Liver (tissue), 9 donors: Measurements from ENCODE around the gene RASGRP4. TPM values are rescaled to one million over a fixed set of nuclear protein-coding genes. Genes with fewer than 3 reads are reported as not detected.

Experiments used
- DNase-seq: peaks from one replicate; pipeline ENCODE4 v3.0.0-alpha.2; 2017; ENCODE audit warnings: low spot score
- H3K27ac ChIP-seq, 2 donors: one replicate each; pipeline ENCODE4 v1.7.0; 2013; ENCODE audit warnings: inconsistent platforms in 2 of 2, low read length in 2 of 2, control low read depth in 1 of 2, low read depth in 1 of 2, mild to moderate bottlenecking in 1 of 2
- H3K27me3 ChIP-seq, 4 donors: one replicate each; pipeline versions ENCODE4 v1.6.1 to v1.7.0; 2013; ENCODE audit warnings: low read length in 3 of 4, inconsistent platforms in 1 of 4, mild to moderate bottlenecking in 1 of 4, moderate library complexity in 1 of 4; ENCODE audit not compliant: control insufficient read depth in 4 of 4, insufficient read depth in 4 of 4
- H3K36me3 ChIP-seq, 4 donors: one replicate each; pipeline versions ENCODE4 v1.6.1 to v1.7.0; 2013; ENCODE audit warnings: low read length in 3 of 4, mild to moderate bottlenecking in 3 of 4, low read depth in 1 of 4, moderate library complexity in 1 of 4; ENCODE audit not compliant: control insufficient read depth in 4 of 4, insufficient read depth in 3 of 4
- H3K4me1 ChIP-seq, 4 donors: one replicate each; pipeline versions ENCODE4 v1.6.1 to v1.7.0; 2013; ENCODE audit warnings: low read length in 3 of 4, mild to moderate bottlenecking in 3 of 4, moderate library complexity in 1 of 4; ENCODE audit not compliant: control insufficient read depth in 4 of 4, insufficient read depth in 4 of 4
- H3K4me3 ChIP-seq, 3 donors: one replicate each; pipeline versions ENCODE4 v1.6.1 to v1.7.0; 2013; ENCODE audit warnings: low read length in 3 of 3, control low read depth in 1 of 3, low read depth in 1 of 3, mild to moderate bottlenecking in 1 of 3
- H3K9ac ChIP-seq, 2 donors: one replicate each; pipeline ENCODE4 v1.7.0; 2013; ENCODE audit warnings: low read length in 2 of 2, mild to moderate bottlenecking in 2 of 2, moderate library complexity in 2 of 2, control low read depth in 1 of 2, low read depth in 1 of 2
- H3K9me3 ChIP-seq, 4 donors: one replicate each; pipeline versions ENCODE4 v1.6.1 to v1.7.0; 2013; ENCODE audit warnings: low read length in 3 of 4; ENCODE audit not compliant: control insufficient read depth in 4 of 4
- ATF3 ChIP-seq: IDR thresholded peaks from 2 replicates; pipeline ENCODE4 v1.6.1; 2016; ENCODE audit warnings: antibody characterized with exemption
- CTCF ChIP-seq: fragments of 150-350 bp; IDR thresholded peaks from 2 replicates; pipeline ENCODE4 v1.5.1; 2017; ENCODE audit warnings: improper control_type of control experiment, low read depth, low read length; ENCODE audit not compliant: missing input control
- EGR1 ChIP-seq, 2 donors: IDR thresholded peaks; 2 replicates each; pipeline ENCODE4 v1.6.1; 2016 to 2018; ENCODE audit warnings: antibody characterized with exemption in 2 of 2, low read depth in 2 of 2
- FOXA1 ChIP-seq: IDR thresholded peaks from 2 replicates; pipeline ENCODE4 v1.6.1; 2016; ENCODE audit warnings: antibody characterized with exemption
- FOXA2 ChIP-seq: IDR thresholded peaks from 2 replicates; pipeline ENCODE4 v1.6.1; 2016; ENCODE audit warnings: antibody characterized with exemption
- GABPA ChIP-seq, 2 donors: IDR thresholded peaks in 1 of 2; conservative IDR thresholded peaks in 1 of 2; 2 replicates each; pipeline ENCODE4 v1.6.1; 2016; ENCODE audit warnings: antibody characterized with exemption in 2 of 2, mild to moderate bottlenecking in 1 of 2, moderate library complexity in 1 of 2
- HNF4A ChIP-seq, 2 donors: conservative IDR thresholded peaks; 2 replicates each; pipeline ENCODE4 v1.6.1; 2016; ENCODE audit warnings: antibody characterized with exemption in 2 of 2, mild to moderate bottlenecking in 2 of 2
- HNF4G ChIP-seq: IDR thresholded peaks from 2 replicates; pipeline ENCODE4 v1.6.1; 2016; ENCODE audit warnings: antibody characterized with exemption
- JUND ChIP-seq, 2 donors: IDR thresholded peaks; 2 replicates each; pipeline ENCODE4 v1.6.1; 2016; ENCODE audit warnings: antibody characterized with exemption in 2 of 2
- MAX ChIP-seq: IDR thresholded peaks from 2 replicates; pipeline ENCODE4 v1.6.1; 2016; ENCODE audit warnings: antibody characterized with exemption
- NR2F2 ChIP-seq: IDR thresholded peaks from 2 replicates; pipeline ENCODE4 v1.6.1; 2016; ENCODE audit warnings: antibody characterized with exemption
- RAD21 ChIP-seq, 2 donors: IDR thresholded peaks; 2 replicates each; pipeline ENCODE4 v1.6.1; 2016; ENCODE audit warnings: antibody characterized with exemption in 2 of 2, mild to moderate bottlenecking in 2 of 2
- REST ChIP-seq: IDR thresholded peaks from 2 replicates; pipeline ENCODE4 v1.6.1; 2016; ENCODE audit warnings: antibody characterized with exemption, mild to moderate bottlenecking
- RXRA ChIP-seq, 2 donors: IDR thresholded peaks; 2 replicates each; pipeline ENCODE4 v1.6.1; 2017 to 2018; ENCODE audit warnings: antibody characterized with exemption in 2 of 2, mild to moderate bottlenecking in 1 of 2
- SP1 ChIP-seq: IDR thresholded peaks from 2 replicates; pipeline ENCODE4 v1.6.1; 2018; ENCODE audit warnings: antibody characterized with exemption, mild to moderate bottlenecking
- TAF1 ChIP-seq: conservative IDR thresholded peaks from 2 replicates; pipeline ENCODE4 v1.6.1; 2016; ENCODE audit warnings: antibody characterized with exemption, mild to moderate bottlenecking
- YY1 ChIP-seq: IDR thresholded peaks from 2 replicates; pipeline ENCODE4 v1.6.1; 2016; ENCODE audit warnings: antibody characterized with exemption, mild to moderate bottlenecking
- ZBTB33 ChIP-seq: IDR thresholded peaks from 2 replicates; pipeline ENCODE4 v1.6.1; 2016; ENCODE audit warnings: antibody characterized with exemption
- WGBS: extraction: QIAGEN DNeasy Blood & Tissue Kit; methylation state at CpG from one replicate; pipeline ENCODE4 v1.1.7; 2013; 5-methylcytosine and 5-hydroxymethylcytosine counted together
- polyA plus RNA-seq, 2 donors: library from polyadenylated mRNA; stranded (reverse) in 1 of 2; unstranded in 1 of 2; fragments of 200-250 nt in 1 of 2; fragments of >200 nt in 1 of 2; fragmentation: Nextera tagmentation in 1 of 2; extraction: Ambion mirVana in 1 of 2; gene quantifications; one replicate each; pipeline versions ENCODE4 v1.2.1 to v1.2.3, GENCODE V29; 2013 to 2015
- total RNA-seq, 2 donors: library from RNA; depleted of rRNA; stranded (reverse); fragments of >200 nt; gene quantifications; one replicate each; pipeline ENCODE4 v1.2.3, GENCODE V29; 2014
- donor health status: healthy.
- donor health status: healthy.
- donor health status: healthy.
- donor health status: healthy.
- donor health status: healthy.

Gene RASGRP4
- total and polyA plus RNA-seq, 4 donors = 0.60 to 2.4 (median 1.6) TPM

- no peaks in the 10 kb centered on the region for H3K9me3 ChIP-seq
- no peak overlapping the region for H3K4me3 ChIP-seq
- no peaks in the 10 kb centered on the region for H3K27me3 ChIP-seq
- no peak for DNase-seq
- no peak overlapping the region for H3K9ac ChIP-seq
- peaks cover 0 to 6% (median 2%) of the 10 kb centered on the region in 4 donors for H3K36me3 ChIP-seq
- H3K27ac ChIP-seq = no peak overlapping the region
- H3K4me1 ChIP-seq = peaks cover 0 to 7% (median 3%) of the 10 kb centered on the region in 4 donors
- TF ChIP-seq REST = no peak
- TF ChIP-seq TAF1 = no peak
- no peak for TF ChIP-seq GABPA (IDR thresholded peaks at IDR 0.05 in 1 of 2, conservative IDR thresholded peaks at IDR 0.05 in 1 of 2)
- no peak for TF ChIP-seq NR2F2
- no peak for TF ChIP-seq EGR1 (IDR thresholded peaks at IDR 0.05; ENCODE audit: low read depth in 2 of 2)
- TF ChIP-seq CTCF = no peak
- TF ChIP-seq HNF4A (conservative IDR thresholded peaks at IDR 0.05) = no peak
- no peak for TF ChIP-seq SP1
- TF ChIP-seq FOXA2 = no peak
- TF ChIP-seq FOXA1 = no peak
- TF ChIP-seq JUND (IDR thresholded peaks at IDR 0.05) = no peak
- no peak for TF ChIP-seq RAD21 (IDR thresholded peaks at IDR 0.05)
- TF ChIP-seq ZBTB33 = no peak
- TF ChIP-seq MAX = no peak
- TF ChIP-seq RXRA (IDR thresholded peaks at IDR 0.05) = no peak
- TF ChIP-seq ATF3 = no peak
- no peak for TF ChIP-seq HNF4G
- no peak for TF ChIP-seq YY1
- WGBS = over 99% methylated on average over 8 of the region's 8 CpGs
These were observed 20.7 kb downstream of the RASGRP4 start for GRCh38 chr19:38405276-38405675.
